HEK293 (cell line): ENCODE measurements around the gene DLGAP4.
A peak's percentile ranks its signal among the peaks of the same experiment; 100 is the strongest.

Experiments used
- CTCF ChIA-PET: fragments of 350-600 bp; formaldehyde crosslinking; extraction: SDS; loops from one replicate; lab custom pipeline; 2021; ENCODE audit warnings: antibody characterized with exemption; lab: Yijun Ruan, JAX
- POLR2A ChIA-PET: fragments of 300-600 bp; formaldehyde crosslinking; extraction: SDS; loops from one replicate; lab custom pipeline; 2020; ENCODE audit warnings: antibody characterized with exemption, inconsistent platforms; lab: Yijun Ruan, JAX
- H3K27ac ChIP-seq: fragments of 200-500 bp; sonication (Bioruptor generic); 2 replicates; pipeline ENCODE4 v1.5.1; 2014; ENCODE audit warnings: low read depth, low read length, control low read depth, inconsistent platforms; ENCODE audit errors: extremely low read depth
- H3K36me3 ChIP-seq, 2 experiments: fragments of 200-500 bp in 1 of 2; sonication (Bioruptor generic) in 1 of 2; 1 replicate in 1 of 2; 2 replicates in 1 of 2; pipeline ENCODE4 v1.5.1; 2014 to 2017; ENCODE audit warnings: inconsistent platforms in 2 of 2, low read length in 2 of 2; ENCODE audit not compliant: control insufficient read depth in 2 of 2, insufficient read depth in 1 of 2
- H3K4me1 ChIP-seq: fragments of 200-500 bp; sonication (Bioruptor generic); 2 replicates; pipeline ENCODE4 v1.5.1; 2014; ENCODE audit warnings: mild to moderate bottlenecking, low read length, inconsistent platforms; ENCODE audit not compliant: control insufficient read depth, insufficient read depth
- H3K4me3 ChIP-seq: 2 replicates; pipeline ENCODE4 v1.5.1; 2011; ENCODE audit warnings: low read depth, mild to moderate bottlenecking, control low read depth, low read length, moderate library complexity
- H3K9me3 ChIP-seq: fragments of 200-500 bp; sonication (Bioruptor generic); 2 replicates; pipeline ENCODE4 v1.5.1; 2014; ENCODE audit warnings: low read depth, low read length, inconsistent platforms; ENCODE audit not compliant: control insufficient read depth, insufficient read depth
- SCRT2 ChIP-seq: fragments of 450-650 bp; formaldehyde crosslinking; IDR thresholded peaks from 2 replicates; pipeline ENCODE4 v1.5.1; 2016; ENCODE audit warnings: missing biosample characterization, missing genetic modification characterization
- WT1 ChIP-seq: fragments of 450-650 bp; formaldehyde crosslinking; IDR thresholded peaks from 2 replicates; pipeline ENCODE4 v1.5.1; 2016; ENCODE audit warnings: missing biosample characterization, missing genetic modification characterization
- ZFP41 ChIP-seq: fragments of 450-650 bp; formaldehyde crosslinking; IDR thresholded peaks from 2 replicates; pipeline ENCODE4 v1.5.1; 2016; ENCODE audit warnings: missing biosample characterization, missing genetic modification characterization, borderline replicate concordance
- ZNF121 ChIP-seq: fragments of 450-650 bp; formaldehyde crosslinking; IDR thresholded peaks from 2 replicates; pipeline ENCODE4 v1.5.1; 2016; ENCODE audit warnings: missing biosample characterization, missing genetic modification characterization
- ZNF132 ChIP-seq: fragments of 450-650 bp; formaldehyde crosslinking; IDR thresholded peaks from 2 replicates; pipeline ENCODE4 v1.5.1; 2017; ENCODE audit warnings: missing biosample characterization, missing genetic modification characterization, borderline replicate concordance
- ZNF184 ChIP-seq: fragments of 450-650 bp; IDR thresholded peaks from 2 replicates; pipeline ENCODE4 v1.5.1; 2018; ENCODE audit warnings: missing biosample characterization, mild to moderate bottlenecking, missing genetic modification characterization
- ZNF202 ChIP-seq: fragments of 450-650 bp; formaldehyde crosslinking; IDR thresholded peaks from 2 replicates; pipeline ENCODE4 v1.5.1; 2016; ENCODE audit warnings: missing biosample characterization, missing genetic modification characterization, borderline replicate concordance
- ZNF248 ChIP-seq: fragments of 450-650 bp; formaldehyde crosslinking; IDR thresholded peaks from 2 replicates; pipeline ENCODE4 v1.5.1; 2017; ENCODE audit warnings: missing biosample characterization, missing genetic modification characterization
- ZNF501 ChIP-seq: fragments of 450-650 bp; formaldehyde crosslinking; IDR thresholded peaks from 2 replicates; pipeline ENCODE4 v1.5.1; 2016; ENCODE audit warnings: missing biosample characterization, missing genetic modification characterization
- ZNF548 ChIP-seq: fragments of 450-650 bp; formaldehyde crosslinking; IDR thresholded peaks from 2 replicates; pipeline ENCODE4 v1.5.1; 2016; ENCODE audit warnings: missing biosample characterization, missing genetic modification characterization
- ZNF558 ChIP-seq: fragments of 450-650 bp; formaldehyde crosslinking; IDR thresholded peaks from 2 replicates; pipeline ENCODE4 v1.5.1; 2016; ENCODE audit warnings: missing biosample characterization, missing genetic modification characterization
- ZNF571 ChIP-seq: fragments of 450-650 bp; formaldehyde crosslinking; IDR thresholded peaks from 2 replicates; pipeline ENCODE4 v1.5.0; 2017; ENCODE audit warnings: missing biosample characterization, missing genetic modification characterization
- ZNF600 ChIP-seq: fragments of 450-650 bp; formaldehyde crosslinking; IDR thresholded peaks from 2 replicates; pipeline ENCODE4 v1.5.1; 2016; ENCODE audit warnings: missing biosample characterization, missing genetic modification characterization
- ZNF624 ChIP-seq: fragments of 450-650 bp; formaldehyde crosslinking; IDR thresholded peaks from 2 replicates; pipeline ENCODE4 v1.5.1; 2017; ENCODE audit warnings: missing biosample characterization, missing genetic modification characterization
- ZNF658 ChIP-seq: fragments of 450-650 bp; formaldehyde crosslinking; IDR thresholded peaks from 2 replicates; pipeline ENCODE4; 2016; ENCODE audit warnings: missing biosample characterization, missing genetic modification characterization
- TF ChIP-seq, protein P1 (sequence below): fragments of 450-650 bp; formaldehyde crosslinking; IDR thresholded peaks from 2 replicates; pipeline ENCODE4 v1.5.1; 2016; ENCODE audit warnings: missing biosample characterization, missing genetic modification characterization, low read depth
- TF ChIP-seq, protein P2 (sequence below): fragments of 450-650 bp; formaldehyde crosslinking; IDR thresholded peaks from 2 replicates; pipeline ENCODE4 v1.5.1; 2016; ENCODE audit warnings: missing biosample characterization, missing genetic modification characterization
- TF ChIP-seq, protein P3 (sequence below): fragments of 450-650 bp; formaldehyde crosslinking; IDR thresholded peaks from 2 replicates; pipeline ENCODE4 v1.5.1; 2016; ENCODE audit warnings: missing biosample characterization, missing genetic modification characterization
- TF ChIP-seq, protein P4 (sequence below): fragments of 450-650 bp; formaldehyde crosslinking; IDR thresholded peaks from 2 replicates; pipeline ENCODE4 v1.5.1; 2017; ENCODE audit warnings: missing biosample characterization, missing genetic modification characterization
- TF ChIP-seq, protein P5 (sequence below): fragments of 450-650 bp; formaldehyde crosslinking; IDR thresholded peaks from 2 replicates; pipeline ENCODE4 v1.5.1; 2016; ENCODE audit warnings: missing biosample characterization, missing genetic modification characterization, borderline replicate concordance
- TF ChIP-seq, protein P6 (sequence below): fragments of 450-650 bp; formaldehyde crosslinking; IDR thresholded peaks from 2 replicates; pipeline ENCODE4 v1.5.1; 2017; ENCODE audit warnings: missing biosample characterization, missing genetic modification characterization

Gene DLGAP4

DNA sequence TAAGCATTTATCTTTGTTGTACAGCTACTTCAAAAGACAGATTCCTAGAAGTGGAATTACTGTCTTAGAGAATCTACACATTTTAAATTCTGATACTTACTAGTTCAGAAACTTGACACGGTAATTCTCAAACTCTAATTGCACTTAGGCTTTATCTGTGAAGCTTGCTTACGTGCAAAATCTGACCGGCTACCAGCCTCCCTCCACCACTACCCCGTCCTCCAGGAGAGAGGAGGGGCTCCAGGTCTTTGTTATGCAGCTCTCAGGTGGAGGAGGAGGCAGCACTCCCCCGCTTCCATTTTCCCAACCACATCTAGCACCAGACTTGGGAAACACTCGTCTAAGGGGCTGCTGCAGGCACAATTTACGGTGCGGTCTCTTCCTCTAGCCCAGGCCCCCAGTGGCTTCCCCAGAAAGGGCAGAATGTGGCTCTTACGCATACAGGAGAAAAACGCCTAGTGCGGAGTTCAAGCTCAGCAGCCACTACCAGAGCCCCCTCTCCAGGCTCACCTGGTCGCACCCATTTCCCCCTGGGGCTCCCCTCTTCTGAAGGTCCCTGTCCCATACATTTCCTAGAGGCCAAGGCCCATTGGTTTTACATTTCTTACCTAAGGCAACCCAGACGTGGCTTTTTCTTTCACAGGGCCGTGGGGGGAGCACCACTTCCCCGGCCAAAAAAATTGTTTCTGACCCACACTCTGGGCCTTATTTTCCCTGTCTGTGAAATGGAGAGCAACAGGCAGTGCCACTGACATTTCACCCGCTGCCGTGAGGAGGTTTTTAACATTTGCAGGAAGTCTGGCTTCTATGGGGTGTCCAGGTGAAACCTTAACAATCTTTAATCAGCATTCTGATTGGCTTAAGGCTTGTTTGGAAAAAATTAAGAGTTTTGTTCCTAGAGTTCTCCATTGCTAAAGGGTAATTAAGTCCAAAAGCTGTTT is 265.7 kb downstream of the DLGAP4 start:
- H3K36me3 ChIP-seq = no peaks in the 10 kb centered on the region; a peak in 1 of 3 replicates
- no peak overlapping the region for H3K27ac ChIP-seq
- ChIA-PET CTCF (interaction anchor here (1.0 to 4.4 kb wide), 2 partner anchors 13 to 34 kb away, joined by 4 to 18 read pairs; partner anchors contain the start of gene RAB5IF), POLR2A (interaction anchor here (3.1 kb wide), 1 partner anchor 33 kb away, joined by 26 read pairs; the partner anchor contains the start of gene RAB5IF)
- H3K9me3 ChIP-seq = no peaks in the 10 kb centered on the region
- H3K4me3 ChIP-seq = no peak overlapping the region
- peaks cover 4% of the 10 kb centered on the region; the same call in 1 of the 2 replicates for H3K4me1 ChIP-seq
- TF ChIP-seq ZNF571 (tag by site-specific recombination) (no peak), WT1 (tag by site-specific recombination) (peak; percentile 21; the same call in 1 of the 2 replicates), ZNF624 (no peak), SCRT2 (peak; percentile 56; the same call in 1 of the 2 replicates), ZNF132 (tag by site-specific recombination) (no peak), ZNF658 (no peak), ZNF501 (no peak), ZFP41 (no peak), ZNF184 (tag by site-specific recombination) (no peak), ZNF548 (no peak), ZNF558 (tag by site-specific recombination) (no peak), ZNF202 (tag by site-specific recombination) (no peak), ZNF600 (tag by site-specific recombination) (peak; percentile 46; the same call in 1 of the 2 replicates), ZNF248 (tag by site-specific recombination) (no peak), ZNF121 (no peak)
- TF ChIP-seq, protein P1, sequence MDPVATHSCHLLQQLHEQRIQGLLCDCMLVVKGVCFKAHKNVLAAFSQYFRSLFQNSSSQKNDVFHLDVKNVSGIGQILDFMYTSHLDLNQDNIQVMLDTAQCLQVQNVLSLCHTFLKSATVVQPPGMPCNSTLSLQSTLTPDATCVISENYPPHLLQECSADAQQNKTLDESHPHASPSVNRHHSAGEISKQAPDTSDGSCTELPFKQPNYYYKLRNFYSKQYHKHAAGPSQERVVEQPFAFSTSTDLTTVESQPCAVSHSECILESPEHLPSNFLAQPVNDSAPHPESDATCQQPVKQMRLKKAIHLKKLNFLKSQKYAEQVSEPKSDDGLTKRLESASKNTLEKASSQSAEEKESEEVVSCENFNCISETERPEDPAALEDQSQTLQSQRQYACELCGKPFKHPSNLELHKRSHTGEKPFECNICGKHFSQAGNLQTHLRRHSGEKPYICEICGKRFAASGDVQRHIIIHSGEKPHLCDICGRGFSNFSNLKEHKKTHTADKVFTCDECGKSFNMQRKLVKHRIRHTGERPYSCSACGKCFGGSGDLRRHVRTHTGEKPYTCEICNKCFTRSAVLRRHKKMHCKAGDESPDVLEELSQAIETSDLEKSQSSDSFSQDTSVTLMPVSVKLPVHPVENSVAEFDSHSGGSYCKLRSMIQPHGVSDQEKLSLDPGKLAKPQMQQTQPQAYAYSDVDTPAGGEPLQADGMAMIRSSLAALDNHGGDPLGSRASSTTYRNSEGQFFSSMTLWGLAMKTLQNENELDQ = no peak
- TF ChIP-seq, protein P2, sequence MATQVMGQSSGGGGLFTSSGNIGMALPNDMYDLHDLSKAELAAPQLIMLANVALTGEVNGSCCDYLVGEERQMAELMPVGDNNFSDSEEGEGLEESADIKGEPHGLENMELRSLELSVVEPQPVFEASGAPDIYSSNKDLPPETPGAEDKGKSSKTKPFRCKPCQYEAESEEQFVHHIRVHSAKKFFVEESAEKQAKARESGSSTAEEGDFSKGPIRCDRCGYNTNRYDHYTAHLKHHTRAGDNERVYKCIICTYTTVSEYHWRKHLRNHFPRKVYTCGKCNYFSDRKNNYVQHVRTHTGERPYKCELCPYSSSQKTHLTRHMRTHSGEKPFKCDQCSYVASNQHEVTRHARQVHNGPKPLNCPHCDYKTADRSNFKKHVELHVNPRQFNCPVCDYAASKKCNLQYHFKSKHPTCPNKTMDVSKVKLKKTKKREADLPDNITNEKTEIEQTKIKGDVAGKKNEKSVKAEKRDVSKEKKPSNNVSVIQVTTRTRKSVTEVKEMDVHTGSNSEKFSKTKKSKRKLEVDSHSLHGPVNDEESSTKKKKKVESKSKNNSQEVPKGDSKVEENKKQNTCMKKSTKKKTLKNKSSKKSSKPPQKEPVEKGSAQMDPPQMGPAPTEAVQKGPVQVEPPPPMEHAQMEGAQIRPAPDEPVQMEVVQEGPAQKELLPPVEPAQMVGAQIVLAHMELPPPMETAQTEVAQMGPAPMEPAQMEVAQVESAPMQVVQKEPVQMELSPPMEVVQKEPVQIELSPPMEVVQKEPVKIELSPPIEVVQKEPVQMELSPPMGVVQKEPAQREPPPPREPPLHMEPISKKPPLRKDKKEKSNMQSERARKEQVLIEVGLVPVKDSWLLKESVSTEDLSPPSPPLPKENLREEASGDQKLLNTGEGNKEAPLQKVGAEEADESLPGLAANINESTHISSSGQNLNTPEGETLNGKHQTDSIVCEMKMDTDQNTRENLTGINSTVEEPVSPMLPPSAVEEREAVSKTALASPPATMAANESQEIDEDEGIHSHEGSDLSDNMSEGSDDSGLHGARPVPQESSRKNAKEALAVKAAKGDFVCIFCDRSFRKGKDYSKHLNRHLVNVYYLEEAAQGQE (tag by site-specific recombination) = no peak
- TF ChIP-seq, protein P3, sequence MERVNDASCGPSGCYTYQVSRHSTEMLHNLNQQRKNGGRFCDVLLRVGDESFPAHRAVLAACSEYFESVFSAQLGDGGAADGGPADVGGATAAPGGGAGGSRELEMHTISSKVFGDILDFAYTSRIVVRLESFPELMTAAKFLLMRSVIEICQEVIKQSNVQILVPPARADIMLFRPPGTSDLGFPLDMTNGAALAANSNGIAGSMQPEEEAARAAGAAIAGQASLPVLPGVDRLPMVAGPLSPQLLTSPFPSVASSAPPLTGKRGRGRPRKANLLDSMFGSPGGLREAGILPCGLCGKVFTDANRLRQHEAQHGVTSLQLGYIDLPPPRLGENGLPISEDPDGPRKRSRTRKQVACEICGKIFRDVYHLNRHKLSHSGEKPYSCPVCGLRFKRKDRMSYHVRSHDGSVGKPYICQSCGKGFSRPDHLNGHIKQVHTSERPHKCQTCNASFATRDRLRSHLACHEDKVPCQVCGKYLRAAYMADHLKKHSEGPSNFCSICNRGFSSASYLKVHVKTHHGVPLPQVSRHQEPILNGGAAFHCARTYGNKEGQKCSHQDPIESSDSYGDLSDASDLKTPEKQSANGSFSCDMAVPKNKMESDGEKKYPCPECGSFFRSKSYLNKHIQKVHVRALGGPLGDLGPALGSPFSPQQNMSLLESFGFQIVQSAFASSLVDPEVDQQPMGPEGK (tag by site-specific recombination) = no peak
- TF ChIP-seq, protein P4, sequence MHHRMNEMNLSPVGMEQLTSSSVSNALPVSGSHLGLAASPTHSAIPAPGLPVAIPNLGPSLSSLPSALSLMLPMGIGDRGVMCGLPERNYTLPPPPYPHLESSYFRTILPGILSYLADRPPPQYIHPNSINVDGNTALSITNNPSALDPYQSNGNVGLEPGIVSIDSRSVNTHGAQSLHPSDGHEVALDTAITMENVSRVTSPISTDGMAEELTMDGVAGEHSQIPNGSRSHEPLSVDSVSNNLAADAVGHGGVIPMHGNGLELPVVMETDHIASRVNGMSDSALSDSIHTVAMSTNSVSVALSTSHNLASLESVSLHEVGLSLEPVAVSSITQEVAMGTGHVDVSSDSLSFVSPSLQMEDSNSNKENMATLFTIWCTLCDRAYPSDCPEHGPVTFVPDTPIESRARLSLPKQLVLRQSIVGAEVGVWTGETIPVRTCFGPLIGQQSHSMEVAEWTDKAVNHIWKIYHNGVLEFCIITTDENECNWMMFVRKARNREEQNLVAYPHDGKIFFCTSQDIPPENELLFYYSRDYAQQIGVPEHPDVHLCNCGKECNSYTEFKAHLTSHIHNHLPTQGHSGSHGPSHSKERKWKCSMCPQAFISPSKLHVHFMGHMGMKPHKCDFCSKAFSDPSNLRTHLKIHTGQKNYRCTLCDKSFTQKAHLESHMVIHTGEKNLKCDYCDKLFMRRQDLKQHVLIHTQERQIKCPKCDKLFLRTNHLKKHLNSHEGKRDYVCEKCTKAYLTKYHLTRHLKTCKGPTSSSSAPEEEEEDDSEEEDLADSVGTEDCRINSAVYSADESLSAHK (tag by site-specific recombination) = peak; percentile 45; the same call in 1 of the 2 replicates
- TF ChIP-seq, protein P5, sequence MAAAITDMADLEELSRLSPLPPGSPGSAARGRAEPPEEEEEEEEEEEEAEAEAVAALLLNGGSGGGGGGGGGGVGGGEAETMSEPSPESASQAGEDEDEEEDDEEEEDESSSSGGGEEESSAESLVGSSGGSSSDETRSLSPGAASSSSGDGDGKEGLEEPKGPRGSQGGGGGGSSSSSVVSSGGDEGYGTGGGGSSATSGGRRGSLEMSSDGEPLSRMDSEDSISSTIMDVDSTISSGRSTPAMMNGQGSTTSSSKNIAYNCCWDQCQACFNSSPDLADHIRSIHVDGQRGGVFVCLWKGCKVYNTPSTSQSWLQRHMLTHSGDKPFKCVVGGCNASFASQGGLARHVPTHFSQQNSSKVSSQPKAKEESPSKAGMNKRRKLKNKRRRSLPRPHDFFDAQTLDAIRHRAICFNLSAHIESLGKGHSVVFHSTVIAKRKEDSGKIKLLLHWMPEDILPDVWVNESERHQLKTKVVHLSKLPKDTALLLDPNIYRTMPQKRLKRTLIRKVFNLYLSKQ (tag by site-specific recombination) = no peak
- TF ChIP-seq, protein P6, sequence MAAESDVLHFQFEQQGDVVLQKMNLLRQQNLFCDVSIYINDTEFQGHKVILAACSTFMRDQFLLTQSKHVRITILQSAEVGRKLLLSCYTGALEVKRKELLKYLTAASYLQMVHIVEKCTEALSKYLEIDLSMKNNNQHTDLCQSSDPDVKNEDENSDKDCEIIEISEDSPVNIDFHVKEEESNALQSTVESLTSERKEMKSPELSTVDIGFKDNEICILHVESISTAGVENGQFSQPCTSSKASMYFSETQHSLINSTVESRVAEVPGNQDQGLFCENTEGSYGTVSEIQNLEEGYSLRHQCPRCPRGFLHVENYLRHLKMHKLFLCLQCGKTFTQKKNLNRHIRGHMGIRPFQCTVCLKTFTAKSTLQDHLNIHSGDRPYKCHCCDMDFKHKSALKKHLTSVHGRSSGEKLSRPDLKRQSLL (tag by site-specific recombination) = no peak
